Loucy (cell line): Measurements from ENCODE around the gene EP400.

Experiments
- H2AFZ ChIP-seq: fragments of 200-600 bp; sonication (generic); 2 replicates; pipeline ENCODE4 v1.6.0; 2016; ENCODE audit warnings: antibody characterized with exemption, mild to moderate bottlenecking, low read length, moderate library complexity
- H3F3A ChIP-seq: fragments of 200-600 bp; 2 replicates; pipeline ENCODE4 v1.6.0; 2016; ENCODE audit warnings: antibody characterized with exemption, low read depth, mild to moderate bottlenecking
- H3K27me3 ChIP-seq: fragments of 200-600 bp; sonication (generic); 2 replicates; pipeline ENCODE4 v1.6.1; 2014; ENCODE audit warnings: low read length, mild to moderate bottlenecking; ENCODE audit not compliant: insufficient read depth, poor library complexity, severe bottlenecking
- H3K36me3 ChIP-seq: fragments of 200-600 bp; sonication (generic); 2 replicates; pipeline ENCODE4 v1.6.1; 2016; ENCODE audit warnings: low read length; ENCODE audit not compliant: insufficient read depth
- H3K4me1 ChIP-seq: fragments of 200-600 bp; sonication (generic); 2 replicates; pipeline ENCODE4 v1.5.1; 2014; ENCODE audit warnings: low read length, mild to moderate bottlenecking; ENCODE audit not compliant: insufficient read depth, poor library complexity, severe bottlenecking
- H3K4me2 ChIP-seq: fragments of 200-600 bp; sonication (generic); 2 replicates; pipeline ENCODE4 v1.6.0; 2014; ENCODE audit warnings: antibody characterized with exemption, low read length, low read depth, mild to moderate bottlenecking; ENCODE audit not compliant: poor library complexity, severe bottlenecking
- H3K4me3 ChIP-seq: fragments of 200-600 bp; sonication (generic); 2 replicates; pipeline ENCODE4 v1.5.1; 2014; ENCODE audit warnings: low read length, mild to moderate bottlenecking, mixed read lengths; ENCODE audit not compliant: poor library complexity, severe bottlenecking
- H3K79me2 ChIP-seq: fragments of 200-600 bp; sonication (generic); 2 replicates; pipeline ENCODE4 v1.6.1; 2014; ENCODE audit warnings: low read length; ENCODE audit not compliant: insufficient read depth
- H3K9ac ChIP-seq: fragments of 200-600 bp; sonication (generic); 2 replicates; pipeline ENCODE4 v1.6.0; 2014; ENCODE audit warnings: mild to moderate bottlenecking, low read depth, low read length, moderate library complexity; ENCODE audit not compliant: poor library complexity, severe bottlenecking
- H3K9me2 ChIP-seq: fragments of 200-600 bp; sonication (generic); replicated peaks from 2 replicates; pipeline ENCODE4 v1.6.1; 2016; ENCODE audit warnings: low read depth, low read length, mixed read lengths
- H3K9me3 ChIP-seq: fragments of 200-600 bp; sonication (generic); 2 replicates; pipeline ENCODE4 v1.6.1; 2014; ENCODE audit warnings: mild to moderate bottlenecking, antibody characterized with exemption, low read length, low read depth; ENCODE audit not compliant: insufficient read depth
- H4K20me1 ChIP-seq: fragments of 200-600 bp; sonication (generic); 2 replicates; pipeline ENCODE4 v1.6.0; 2014; ENCODE audit warnings: antibody characterized with exemption, low read length, mild to moderate bottlenecking; ENCODE audit not compliant: insufficient read depth, poor library complexity, severe bottlenecking
- EZH2phosphoT487 ChIP-seq: fragments of 200-600 bp; IDR thresholded peaks from 2 replicates; pipeline ENCODE4 v1.6.1; 2018; ENCODE audit warnings: antibody characterized with exemption, mild to moderate bottlenecking, moderate library complexity, borderline replicate concordance
- TF ChIP-seq, protein P1 (sequence below): fragments of 200-600 bp; sonication (generic); conservative IDR thresholded peaks from 2 replicates; pipeline ENCODE4 v1.5.1; 2014; ENCODE audit warnings: mild to moderate bottlenecking, antibody characterized with exemption, low read length

EP400 gene

DNA sequence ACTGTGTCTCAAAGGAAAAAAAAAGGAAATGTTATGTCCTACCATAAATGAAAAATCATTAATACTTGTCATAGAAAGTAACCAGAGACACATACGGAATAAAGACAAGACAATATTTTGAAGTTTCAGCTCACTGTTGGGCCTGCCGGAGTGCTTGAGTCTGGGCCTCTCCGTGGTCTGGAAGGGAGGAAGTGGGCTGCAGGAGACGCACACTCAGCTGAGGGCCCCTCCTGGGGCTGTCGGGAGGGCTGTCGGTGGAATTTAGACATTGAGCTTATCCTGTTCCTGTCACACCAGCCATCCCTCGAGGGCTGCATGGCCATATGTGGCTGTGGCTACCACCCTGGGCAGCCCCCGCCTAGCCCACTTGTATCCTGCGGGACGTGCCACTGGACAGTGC is 113.7 kb downstream of the EP400 start:
- Histone ChIP-seq H3K27me3 (no peaks in the 10 kb centered on the region), H3K9ac (no peak overlapping the region), H3K36me3 (peaks cover 64% of the 10 kb centered on the region; the same call in 1 of the 2 replicates), H3K9me2 (no peaks in the 10 kb centered on the region), H3K9me3 (no peaks in the 10 kb centered on the region), H2AFZ (no peak overlapping the region), H3K4me3 (no peak overlapping the region), H3K4me1 (peaks cover 15% of the 10 kb centered on the region), H3K79me2 (no peaks in the 10 kb centered on the region), H3F3A (no peaks in the 10 kb centered on the region), H3K4me2 (peak overlapping the region; percentile 11), H4K20me1 (no peaks in the 10 kb centered on the region)
- TF ChIP-seq EZH2phosphoT487: no peak
- TF ChIP-seq, protein P1, sequence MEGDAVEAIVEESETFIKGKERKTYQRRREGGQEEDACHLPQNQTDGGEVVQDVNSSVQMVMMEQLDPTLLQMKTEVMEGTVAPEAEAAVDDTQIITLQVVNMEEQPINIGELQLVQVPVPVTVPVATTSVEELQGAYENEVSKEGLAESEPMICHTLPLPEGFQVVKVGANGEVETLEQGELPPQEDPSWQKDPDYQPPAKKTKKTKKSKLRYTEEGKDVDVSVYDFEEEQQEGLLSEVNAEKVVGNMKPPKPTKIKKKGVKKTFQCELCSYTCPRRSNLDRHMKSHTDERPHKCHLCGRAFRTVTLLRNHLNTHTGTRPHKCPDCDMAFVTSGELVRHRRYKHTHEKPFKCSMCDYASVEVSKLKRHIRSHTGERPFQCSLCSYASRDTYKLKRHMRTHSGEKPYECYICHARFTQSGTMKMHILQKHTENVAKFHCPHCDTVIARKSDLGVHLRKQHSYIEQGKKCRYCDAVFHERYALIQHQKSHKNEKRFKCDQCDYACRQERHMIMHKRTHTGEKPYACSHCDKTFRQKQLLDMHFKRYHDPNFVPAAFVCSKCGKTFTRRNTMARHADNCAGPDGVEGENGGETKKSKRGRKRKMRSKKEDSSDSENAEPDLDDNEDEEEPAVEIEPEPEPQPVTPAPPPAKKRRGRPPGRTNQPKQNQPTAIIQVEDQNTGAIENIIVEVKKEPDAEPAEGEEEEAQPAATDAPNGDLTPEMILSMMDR: no peak

DNA sequence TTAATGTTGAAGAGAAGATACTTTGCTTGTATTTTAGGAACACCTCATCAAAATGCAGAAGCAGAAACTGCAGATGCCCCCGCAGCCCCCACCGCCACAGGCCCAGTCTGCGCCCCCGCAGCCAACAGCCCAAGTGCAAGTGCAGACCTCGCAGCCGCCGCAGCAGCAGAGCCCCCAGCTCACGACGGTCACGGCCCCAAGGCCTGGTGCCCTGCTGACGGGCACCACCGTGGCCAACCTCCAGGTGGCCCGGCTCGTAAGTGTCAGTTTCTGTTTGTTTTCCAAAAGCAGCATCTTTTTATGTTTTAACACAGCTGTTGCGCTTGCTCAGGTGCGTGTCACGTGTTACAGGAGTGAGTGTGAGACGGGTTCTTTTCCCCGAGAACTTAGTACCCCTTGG is 114.9 kb downstream of the EP400 start:
- H2AFZ ChIP-seq: no peak overlapping the region
- H3K27me3 ChIP-seq: no peaks in the 10 kb centered on the region
- no peaks in the 10 kb centered on the region for H3F3A ChIP-seq
- H3K36me3 ChIP-seq: peaks cover 63% of the 10 kb centered on the region; the same call in 1 of the 2 replicates
- H3K9me2 ChIP-seq: no peaks in the 10 kb centered on the region
- H3K4me3 ChIP-seq: no peak overlapping the region
- no peaks in the 10 kb centered on the region for H3K9me3 ChIP-seq
- no peak overlapping the region for H3K4me2 ChIP-seq
- TF ChIP-seq EZH2phosphoT487: no peak
- TF ChIP-seq, protein P1: no peak
- no peaks in the 10 kb centered on the region for H3K79me2 ChIP-seq
- H3K4me1 ChIP-seq: peaks cover 15% of the 10 kb centered on the region
- no peak overlapping the region for H3K9ac ChIP-seq
- no peaks in the 10 kb centered on the region for H4K20me1 ChIP-seq

- peaks cover 66% of the 10 kb centered on the region; the same call in 1 of the 2 replicates for H3K36me3 ChIP-seq
- no peaks in the 10 kb centered on the region for H4K20me1 ChIP-seq
- no peak overlapping the region for H2AFZ ChIP-seq
- no peaks in the 10 kb centered on the region for H3K27me3 ChIP-seq
- H3K79me2 ChIP-seq: no peaks in the 10 kb centered on the region
- no peaks in the 10 kb centered on the region for H3F3A ChIP-seq
- no peak overlapping the region for H3K4me2 ChIP-seq
- H3K9me3 ChIP-seq: no peaks in the 10 kb centered on the region
- H3K9me2 ChIP-seq: no peaks in the 10 kb centered on the region
- H3K4me1 ChIP-seq: peaks cover 15% of the 10 kb centered on the region
- no peak for TF ChIP-seq EZH2phosphoT487
- TF ChIP-seq, protein P1: no peak
- H3K9ac ChIP-seq: no peak overlapping the region
- H3K4me3 ChIP-seq: no peak overlapping the region
Observed at GRCh38 chr12:132065203-132065602, 115.5 kb downstream of the EP400 start.
